ENCODE measurements around the gene SLC4A11.
"Not testable (repeated sequence)": the region's sequence is repeated elsewhere in the genome, so short reads cannot be mapped to it uniquely, and the experiment has no call there.

The SLC4A11 gene

GRCh38 chr20:3227506-3227905 lies 11.5 kb downstream of the SLC4A11 start:
- no peak for DNase-seq

DNA sequence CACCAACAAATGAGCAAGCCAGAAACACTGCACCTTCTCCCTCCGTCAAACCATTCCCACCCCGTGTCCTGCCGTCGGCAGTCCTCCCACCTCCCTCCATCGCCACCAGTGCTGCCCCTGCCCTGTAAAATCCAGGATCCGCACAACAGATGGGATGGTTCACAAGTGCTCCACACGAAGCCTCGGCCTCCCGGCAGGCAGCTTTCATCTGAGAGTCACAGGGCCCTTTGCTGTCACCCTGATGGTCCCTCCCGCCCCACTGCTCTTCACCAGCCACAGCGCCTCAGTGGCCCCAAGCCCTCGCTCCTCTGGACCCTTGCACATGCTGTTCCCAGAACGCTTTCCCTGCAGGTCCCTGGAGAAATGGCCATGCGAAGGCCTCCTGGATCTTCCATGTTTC lies 12.1 kb downstream of the SLC4A11 start:
- DNase-seq, result no peak

GRCh38 chr20:3226093-3226492 lies 12.9 kb downstream of the SLC4A11 start:
- no peak for DNase-seq

- DNase-seq, result no peak
Measured at GRCh38 chr20:3224681-3225421, 14.1 kb downstream of the SLC4A11 start.

DNA sequence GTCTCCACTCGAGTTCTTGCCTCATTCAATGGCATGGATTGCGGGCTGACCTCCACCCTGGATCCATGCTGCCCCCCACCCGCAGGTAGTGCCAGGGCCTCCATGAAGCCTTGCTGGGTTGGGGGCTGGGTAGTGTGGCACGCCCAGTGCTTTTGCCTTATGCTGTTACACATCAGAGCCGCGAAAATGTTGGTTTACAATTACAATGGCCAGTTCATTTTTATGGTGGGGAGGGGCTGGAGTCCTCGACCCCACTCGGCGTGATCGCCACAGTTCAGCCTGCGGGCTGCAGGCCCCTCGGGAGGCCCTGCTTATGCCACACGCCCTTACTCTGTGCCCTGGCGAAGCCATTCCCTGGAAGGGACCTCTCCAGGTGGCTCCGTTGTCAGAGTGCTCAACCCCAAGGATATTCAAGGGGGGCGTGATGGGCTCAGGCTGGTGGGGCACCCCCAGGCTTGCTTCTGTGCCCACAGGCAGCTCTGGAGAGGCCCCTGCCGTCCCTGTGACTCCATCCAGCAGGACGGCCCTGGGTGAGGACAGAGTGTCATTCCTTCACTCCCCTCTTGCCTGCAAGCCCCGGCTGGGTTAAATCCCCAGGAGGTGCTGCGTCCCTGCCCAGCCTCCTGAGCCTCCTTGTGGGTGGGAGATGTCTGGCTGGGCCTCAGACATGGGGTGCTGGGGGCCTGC lies 14.9 kb downstream of the SLC4A11 start:
- DNase-seq, result no peak

DNA sequence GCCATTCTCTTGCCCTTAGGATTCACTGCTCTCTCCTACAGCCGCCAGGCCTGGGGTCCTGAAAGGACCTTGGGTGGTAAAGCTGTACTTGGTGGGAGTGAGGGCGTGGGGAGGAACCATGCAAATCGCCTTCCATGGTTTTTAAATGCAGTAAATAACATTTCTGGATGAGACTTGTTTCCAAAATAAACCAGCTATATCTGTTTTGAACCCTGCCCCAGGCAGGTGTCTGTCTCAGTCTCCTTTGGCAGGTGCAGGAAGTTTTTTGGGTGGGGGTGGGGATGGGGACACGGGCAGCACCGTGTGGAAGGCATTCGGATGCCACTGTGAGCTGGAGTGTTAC lies 15.4 kb downstream of the SLC4A11 start:
- peak; percentile 76 for DNase-seq

DNA sequence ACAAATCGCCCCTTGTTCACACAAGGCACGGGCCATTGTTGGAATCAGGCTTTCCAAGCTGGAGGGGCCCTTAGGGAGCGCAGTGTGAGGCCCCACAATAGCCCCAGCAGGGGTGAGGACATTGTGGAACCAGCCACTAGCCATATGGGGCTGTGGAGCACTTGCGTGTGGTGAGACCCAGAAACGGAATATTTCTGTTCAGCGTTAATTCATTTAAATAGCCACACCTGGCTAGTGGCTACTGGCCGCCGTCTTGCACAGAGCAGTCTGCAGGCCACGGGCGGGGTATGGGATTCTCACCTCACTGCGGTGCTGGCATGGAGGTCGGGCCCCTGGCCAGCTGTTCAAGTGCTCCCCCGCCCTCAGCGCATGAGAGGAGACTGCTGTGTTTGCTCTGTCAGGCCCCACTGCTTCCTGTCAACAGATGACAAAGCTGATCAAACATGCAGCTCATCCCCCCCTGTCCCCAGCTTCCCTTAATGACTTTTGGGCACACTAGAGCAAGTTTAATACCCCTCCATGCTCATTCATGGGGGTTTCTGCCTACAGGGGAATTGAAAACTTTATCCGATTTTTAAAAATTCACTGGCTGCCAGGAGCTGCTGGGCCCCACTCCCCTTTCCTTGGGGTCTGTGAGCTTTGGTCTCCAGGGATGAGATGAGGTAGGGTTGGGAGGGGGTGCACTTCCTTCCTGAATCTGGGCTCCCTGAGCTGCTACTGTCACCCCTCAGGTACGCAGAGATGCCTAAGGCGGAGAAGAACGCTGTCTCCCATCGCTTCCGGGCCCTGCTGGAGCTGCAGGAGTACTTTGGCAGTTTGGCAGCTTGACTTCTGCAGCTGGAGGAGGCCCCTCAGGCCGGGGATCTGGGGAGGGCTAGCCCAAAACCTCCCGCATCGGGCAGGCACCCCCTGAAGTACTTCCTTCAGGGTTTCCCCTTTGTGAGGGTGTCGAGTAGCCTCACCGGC lies 16.1 kb downstream of the SLC4A11 start:
- peak; percentile 98 for DNase-seq

DNA sequence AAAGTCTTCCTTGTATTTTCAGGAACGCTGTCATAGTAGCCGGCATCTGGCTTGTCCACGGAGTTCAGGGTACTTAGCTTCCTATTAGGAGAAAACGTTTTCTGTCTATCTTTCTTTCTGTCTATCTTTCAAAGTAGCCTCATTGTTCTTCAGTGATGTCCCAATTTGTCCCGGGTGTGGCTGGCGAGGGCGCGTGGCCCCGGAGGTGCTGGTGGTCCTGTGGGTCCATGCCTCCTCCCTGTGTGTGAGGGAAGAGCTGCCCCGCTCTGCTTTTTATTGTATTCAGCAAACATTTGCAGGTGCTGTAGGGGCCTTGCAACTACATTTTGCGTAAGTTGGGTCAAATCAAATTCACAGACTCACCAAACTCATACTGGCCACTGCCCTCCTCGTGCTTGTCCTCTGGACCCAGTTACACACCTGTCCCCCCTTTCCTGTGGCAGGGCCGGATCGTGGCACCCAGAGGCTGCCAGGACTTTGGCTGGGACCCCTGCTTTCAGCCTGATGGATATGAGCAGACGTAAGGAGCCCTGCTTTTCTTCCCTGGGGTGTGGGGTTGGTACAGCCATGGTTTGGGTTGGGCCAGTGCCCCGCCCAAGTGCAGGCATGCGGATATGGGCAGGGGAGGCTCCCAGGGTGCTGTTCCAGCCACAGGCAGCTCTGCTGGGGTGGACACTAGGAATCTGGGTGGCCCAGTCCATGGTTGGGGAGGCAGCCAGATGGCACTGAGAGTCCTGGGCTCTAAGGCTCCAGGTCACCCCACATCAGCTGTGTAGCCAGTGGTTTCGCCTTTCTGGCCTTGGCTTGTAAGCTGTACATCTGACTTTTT lies 17.4 kb downstream of the SLC4A11 start:
- no peak for DNase-seq

DNA sequence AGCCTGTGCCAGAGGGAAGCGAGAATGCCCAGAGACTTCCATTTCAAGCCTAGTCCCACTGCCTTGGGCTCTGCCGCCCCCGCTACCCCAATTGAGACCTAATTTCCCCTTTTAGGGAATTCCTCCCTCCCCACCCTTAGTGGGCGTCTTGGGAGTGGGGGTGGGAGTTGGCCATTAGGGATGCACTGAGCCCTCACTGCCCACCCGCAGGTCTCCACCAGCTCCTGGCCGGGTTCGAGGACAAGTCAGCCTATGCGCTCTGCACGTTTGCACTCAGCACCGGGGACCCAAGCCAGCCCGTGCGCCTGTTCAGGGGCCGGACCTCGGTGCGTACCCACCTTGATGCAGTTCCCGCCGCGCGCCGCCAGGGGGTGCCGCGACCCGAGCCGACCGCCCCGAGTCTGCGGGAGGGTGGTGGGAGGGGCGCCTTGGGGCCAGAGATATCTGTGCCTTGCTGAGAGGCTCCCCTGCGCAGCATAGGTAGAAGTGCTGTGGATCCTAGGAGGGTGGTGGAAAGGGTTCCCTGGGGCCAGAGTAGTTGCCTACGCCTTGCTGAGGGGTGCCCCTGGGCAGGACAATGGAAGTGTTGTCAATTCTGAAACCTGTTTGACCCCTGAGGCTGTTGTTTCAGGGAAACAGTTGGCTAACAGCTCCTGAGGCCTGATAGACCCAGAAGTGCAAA lies 20.5 kb downstream of the SLC4A11 start:
- peak; percentile 72 for DNase-seq

GRCh38 chr20:3215359-3215917 lies 23.6 kb downstream of the SLC4A11 start:
- DNase-seq, result not testable (repeated sequence)

DNA sequence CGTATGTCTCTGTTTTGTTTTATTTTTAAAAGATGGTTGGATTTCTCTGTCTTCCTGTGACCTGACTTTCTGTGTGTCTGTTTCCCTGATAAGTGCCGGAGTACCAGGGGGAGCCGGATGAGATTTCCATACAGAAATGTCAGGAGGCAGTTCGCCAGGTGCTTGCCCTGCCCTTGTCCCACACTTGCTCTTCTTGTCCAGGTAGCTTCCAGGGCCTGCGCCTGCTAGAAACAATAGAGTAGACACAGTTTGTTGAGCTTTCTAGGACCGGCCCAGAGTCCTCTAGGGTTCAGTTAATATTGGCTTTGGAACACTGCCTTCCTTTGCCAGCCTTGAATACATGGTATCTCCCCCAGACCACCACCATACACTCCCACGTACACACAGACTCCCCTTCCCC lies 25.8 kb downstream of the SLC4A11 start:
- DNase-seq, result peak; percentile 41

DNA sequence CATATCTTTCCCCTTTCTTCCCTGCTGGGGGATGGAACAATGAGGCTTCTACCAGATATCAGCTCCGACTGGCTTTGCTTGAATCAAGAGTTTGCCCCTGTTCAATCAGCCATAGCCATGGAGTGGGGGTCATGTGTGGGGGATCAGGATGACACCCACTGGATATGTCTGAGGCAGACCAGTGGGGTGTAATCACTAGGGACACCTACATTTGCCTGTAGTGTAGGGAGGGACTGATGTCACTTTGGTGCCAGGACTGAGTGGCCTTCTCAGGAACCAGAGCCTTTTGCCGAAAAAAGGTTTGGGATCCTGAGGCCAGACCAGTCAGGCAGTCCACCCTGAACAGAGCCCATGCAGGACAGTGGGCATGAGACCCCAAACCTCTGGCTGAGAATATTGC lies 28.6 kb downstream of the SLC4A11 start:
- no peak for DNase-seq

GRCh38 chr20:3209946-3210317 lies 29.1 kb downstream of the SLC4A11 start:
- no peak for DNase-seq

GRCh38 chr20:3209257-3209945 lies 29.6 kb downstream of the SLC4A11 start, which contains the start of gene ITPA:
TSS of gene ITPA (plus strand) at chr20:3209498. CDS start at chr20:3209552, 54 bp downstream.
- peak; percentile 7 for DNase-seq

DNA sequence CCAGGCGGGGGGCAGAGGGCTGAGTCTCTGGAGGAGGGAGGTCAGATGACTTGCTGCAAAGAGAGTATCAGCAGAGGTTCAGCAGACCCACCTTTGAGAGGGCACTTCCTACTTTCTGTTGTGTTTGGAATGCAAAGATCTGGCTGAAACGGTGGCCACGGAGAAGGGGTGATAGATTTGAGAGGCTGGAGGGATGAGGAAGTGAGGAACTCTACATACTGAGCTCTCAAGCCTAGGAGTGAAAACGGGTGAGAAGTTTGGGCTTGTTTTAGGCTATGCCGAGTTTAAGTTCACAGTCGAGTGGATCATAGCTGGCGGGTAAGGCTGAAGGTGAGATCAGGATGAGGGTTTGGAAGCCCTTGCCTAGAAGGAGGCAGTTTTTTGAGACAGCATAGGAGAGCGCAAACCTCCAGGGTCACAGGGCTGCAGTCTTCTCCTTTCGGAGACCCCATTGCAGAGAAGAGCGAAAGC lies 30.2 kb downstream of the SLC4A11 start:
- no peak for DNase-seq

DNA sequence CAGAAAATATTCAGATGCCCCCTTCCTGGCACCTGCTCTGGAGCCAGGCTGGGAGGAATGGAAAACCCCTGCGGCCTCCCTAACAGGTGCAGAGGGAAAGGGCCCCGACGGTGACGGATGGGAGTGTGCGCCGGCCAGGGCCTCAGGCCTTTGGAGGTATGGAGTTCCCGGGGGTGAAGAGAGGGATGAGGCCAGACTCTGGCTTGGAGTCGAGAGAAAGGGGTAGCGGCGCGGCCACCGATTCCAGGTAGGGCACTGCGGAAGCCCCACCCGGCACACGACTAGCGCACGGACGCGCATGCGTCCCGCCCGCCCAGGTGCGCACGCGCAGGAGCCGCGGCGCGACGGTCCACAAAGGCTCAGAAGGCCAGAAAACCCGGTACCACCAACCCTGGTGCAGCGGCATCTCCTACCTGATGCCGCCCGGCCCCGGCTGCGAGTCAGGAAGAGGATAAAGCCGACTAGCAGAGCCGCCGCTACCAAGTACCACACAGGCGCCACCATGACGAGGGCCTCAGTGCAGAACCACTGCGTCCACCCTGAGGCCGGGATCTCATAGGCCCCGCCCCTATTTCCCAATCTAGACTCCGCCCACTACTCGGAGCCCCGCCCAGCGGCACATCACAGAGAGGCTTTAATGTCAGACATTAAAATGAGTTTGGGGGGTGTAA lies 34.7 kb downstream of the SLC4A11 start, which contains the start of gene DDRGK1:
Gene DDRGK1 (minus strand): TSS at position 559 of the 671 bp plus-strand sequence. CDS start 55 bp downstream, at position 504.
- DNase-seq, result peak; percentile 88

GRCh38 chr20:3203315-3204123 lies 35.5 kb downstream of the SLC4A11 start:
- peak; percentile 66 for DNase-seq

GRCh38 chr20:3202965-3203314 lies 36.0 kb downstream of the SLC4A11 start:
- no peak for DNase-seq
